ENCODE data around the gene AMPH. TPM values are rescaled to one million over a fixed set of nuclear protein-coding genes. Genes with fewer than 3 reads are reported as not detected.

AMPH gene
- total RNA-seq, 1 donor from 2014 or later, result not detected

DNA sequence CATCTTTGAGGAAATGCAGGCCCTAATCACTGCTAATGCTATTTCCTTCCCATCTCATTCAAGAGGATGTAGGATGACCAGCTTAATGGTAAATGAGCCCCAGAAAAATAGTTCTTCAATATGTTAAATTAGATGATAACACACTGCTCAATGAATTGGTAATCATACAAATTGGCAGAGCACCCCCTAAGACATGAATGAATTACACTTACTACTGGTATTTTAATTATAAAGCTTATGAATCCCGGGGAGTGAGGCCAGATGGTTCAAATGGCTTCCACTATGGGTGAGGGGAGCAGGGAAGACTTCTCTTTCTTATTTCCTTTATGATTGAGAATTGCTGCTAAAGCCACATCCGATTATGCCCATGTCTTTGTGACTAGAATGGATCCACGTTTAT, 198.5 kb downstream of the AMPH start:
- intact Hi-C loops (cut with micrococcal nuclease), result no loop called here
- ChIA-PET CTCF (interaction anchor here (0.7 kb wide), 1 partner anchor 62 kb away, joined by 3 read pairs; no protein-coding TSS in a partner anchor), POLR2A (no interaction called here)
- TF ChIP-seq, protein P1, sequence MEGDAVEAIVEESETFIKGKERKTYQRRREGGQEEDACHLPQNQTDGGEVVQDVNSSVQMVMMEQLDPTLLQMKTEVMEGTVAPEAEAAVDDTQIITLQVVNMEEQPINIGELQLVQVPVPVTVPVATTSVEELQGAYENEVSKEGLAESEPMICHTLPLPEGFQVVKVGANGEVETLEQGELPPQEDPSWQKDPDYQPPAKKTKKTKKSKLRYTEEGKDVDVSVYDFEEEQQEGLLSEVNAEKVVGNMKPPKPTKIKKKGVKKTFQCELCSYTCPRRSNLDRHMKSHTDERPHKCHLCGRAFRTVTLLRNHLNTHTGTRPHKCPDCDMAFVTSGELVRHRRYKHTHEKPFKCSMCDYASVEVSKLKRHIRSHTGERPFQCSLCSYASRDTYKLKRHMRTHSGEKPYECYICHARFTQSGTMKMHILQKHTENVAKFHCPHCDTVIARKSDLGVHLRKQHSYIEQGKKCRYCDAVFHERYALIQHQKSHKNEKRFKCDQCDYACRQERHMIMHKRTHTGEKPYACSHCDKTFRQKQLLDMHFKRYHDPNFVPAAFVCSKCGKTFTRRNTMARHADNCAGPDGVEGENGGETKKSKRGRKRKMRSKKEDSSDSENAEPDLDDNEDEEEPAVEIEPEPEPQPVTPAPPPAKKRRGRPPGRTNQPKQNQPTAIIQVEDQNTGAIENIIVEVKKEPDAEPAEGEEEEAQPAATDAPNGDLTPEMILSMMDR (IDR thresholded peaks at IDR 0.05), result no peak
- H3K4me1 Mint-ChIP-seq, result peaks cover 21% of the 10 kb centered on the region
- no peak overlapping the region for H3K4me3 Mint-ChIP-seq
- peaks cover 3% of the 10 kb centered on the region for H3K9me3 Mint-ChIP-seq
- H3K27ac Mint-ChIP-seq, result no peak overlapping the region
- no peaks in the 10 kb centered on the region for H3K36me3 Mint-ChIP-seq (ENCODE audit: low read depth)
- ATAC-seq (ENCODE audit: low read depth) (no peak), DNase-seq (no peak)
- H3K27me3 Mint-ChIP-seq, result peaks cover 6% of the 10 kb centered on the region

DNA sequence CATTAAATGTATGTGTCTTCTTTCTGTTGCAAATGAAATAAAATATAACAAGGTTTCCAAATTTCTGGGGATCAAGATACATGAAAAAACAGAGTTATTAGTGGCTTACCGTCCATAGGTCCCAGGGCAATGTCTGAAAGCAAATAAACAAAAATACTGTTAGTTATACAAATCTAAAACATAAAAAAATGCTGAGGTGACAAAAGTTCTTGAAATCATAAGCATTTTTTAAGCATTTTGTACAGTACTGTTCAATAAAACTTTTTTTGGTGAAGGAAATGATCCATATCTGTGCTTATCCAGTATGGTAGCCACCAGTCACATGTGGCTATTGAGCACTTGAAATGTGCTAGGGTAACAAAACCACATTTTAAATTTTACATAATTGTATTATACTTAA, 199.1 kb downstream of the AMPH start:
- Mint-ChIP-seq H3K4me3 (no peak overlapping the region), H3K27me3 (peaks cover 6% of the 10 kb centered on the region), H3K27ac (no peak overlapping the region), H3K4me1 (peaks cover 27% of the 10 kb centered on the region), H3K36me3 (ENCODE audit: low read depth) (no peaks in the 10 kb centered on the region), H3K9me3 (peaks cover 3% of the 10 kb centered on the region)
- TF ChIP-seq, protein P1 (IDR thresholded peaks at IDR 0.05), result no peak
- DNase-seq, result no peak
- intact Hi-C loops (cut with micrococcal nuclease), result no loop called here
- ChIA-PET POLR2A (no interaction called here), CTCF (interaction anchor here (0.7 kb wide), 1 partner anchor 61 kb away, joined by 3 read pairs; no protein-coding TSS in a partner anchor)
- no peak for ATAC-seq (ENCODE audit: low read depth)

DNA sequence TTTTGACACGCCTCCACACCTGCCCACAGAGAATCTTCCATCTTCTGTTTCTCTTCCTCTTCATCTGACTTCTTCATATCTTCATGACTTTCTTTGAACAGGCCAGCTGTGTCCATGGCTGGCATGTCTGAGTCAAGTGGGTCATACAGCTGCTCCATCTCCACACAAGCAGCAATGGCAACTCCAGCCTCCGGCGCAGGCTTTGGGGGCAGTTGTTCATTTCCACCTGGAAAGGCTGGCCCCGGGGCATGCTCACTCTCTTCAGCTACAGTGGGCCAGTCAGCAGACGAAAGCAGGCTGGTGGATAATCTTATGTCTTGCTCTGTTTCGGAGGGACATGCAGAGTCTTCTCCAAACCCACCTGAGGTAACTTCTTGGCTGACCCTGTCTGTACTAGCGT, 202.1 kb downstream of the AMPH start:
- peaks cover 6% of the 10 kb centered on the region for H3K36me3 Mint-ChIP-seq (ENCODE audit: low read depth)
- ChIA-PET CTCF (no interaction called here), POLR2A (no interaction called here)
- H3K9me3 Mint-ChIP-seq, result peaks cover 17% of the 10 kb centered on the region
- no peak overlapping the region for H3K4me3 Mint-ChIP-seq
- H3K27me3 Mint-ChIP-seq, result peaks cover 1% of the 10 kb centered on the region
- ATAC-seq (ENCODE audit: low read depth) (no peak), DNase-seq (no peak)
- H3K27ac Mint-ChIP-seq, result peak overlapping the region; percentile 2
- H3K4me1 Mint-ChIP-seq, result peaks cover 56% of the 10 kb centered on the region
- intact Hi-C loops (cut with micrococcal nuclease), result no loop called here
- TF ChIP-seq, protein P1 (IDR thresholded peaks at IDR 0.05), result no peak

DNA sequence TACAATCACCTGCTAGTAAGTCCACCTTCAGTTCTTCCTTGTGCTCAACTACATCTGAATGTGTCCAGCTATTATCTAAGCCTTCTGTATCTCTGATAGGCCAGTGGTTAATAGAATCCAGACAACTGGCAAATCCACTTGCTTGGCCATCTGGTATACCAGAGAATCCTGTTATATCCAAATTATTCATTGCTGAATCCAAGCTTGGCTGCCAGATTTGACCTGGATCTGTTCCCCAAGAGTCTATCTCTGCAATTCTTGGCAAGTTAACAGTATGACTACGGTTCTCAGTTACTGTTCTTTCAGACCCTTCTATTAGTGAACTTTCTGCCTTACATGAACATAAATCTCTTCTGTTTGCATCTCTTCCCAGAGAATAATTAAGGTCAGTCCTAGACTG, 203.1 kb downstream of the AMPH start:
- H3K9me3 Mint-ChIP-seq, result peaks cover 21% of the 10 kb centered on the region
- H3K27me3 Mint-ChIP-seq, result peaks cover 1% of the 10 kb centered on the region
- no peak for ATAC-seq (ENCODE audit: low read depth)
- ChIA-PET CTCF (no interaction called here), POLR2A (no interaction called here)
- intact Hi-C loops (cut with micrococcal nuclease), result no loop called here
- no peak for DNase-seq
- H3K4me1 Mint-ChIP-seq, result peaks cover 64% of the 10 kb centered on the region
- TF ChIP-seq, protein P1 (IDR thresholded peaks at IDR 0.05), result no peak
- peaks cover 10% of the 10 kb centered on the region for H3K36me3 Mint-ChIP-seq (ENCODE audit: low read depth)
- H3K27ac Mint-ChIP-seq, result no peak overlapping the region
- H3K4me3 Mint-ChIP-seq, result no peak overlapping the region

DNA sequence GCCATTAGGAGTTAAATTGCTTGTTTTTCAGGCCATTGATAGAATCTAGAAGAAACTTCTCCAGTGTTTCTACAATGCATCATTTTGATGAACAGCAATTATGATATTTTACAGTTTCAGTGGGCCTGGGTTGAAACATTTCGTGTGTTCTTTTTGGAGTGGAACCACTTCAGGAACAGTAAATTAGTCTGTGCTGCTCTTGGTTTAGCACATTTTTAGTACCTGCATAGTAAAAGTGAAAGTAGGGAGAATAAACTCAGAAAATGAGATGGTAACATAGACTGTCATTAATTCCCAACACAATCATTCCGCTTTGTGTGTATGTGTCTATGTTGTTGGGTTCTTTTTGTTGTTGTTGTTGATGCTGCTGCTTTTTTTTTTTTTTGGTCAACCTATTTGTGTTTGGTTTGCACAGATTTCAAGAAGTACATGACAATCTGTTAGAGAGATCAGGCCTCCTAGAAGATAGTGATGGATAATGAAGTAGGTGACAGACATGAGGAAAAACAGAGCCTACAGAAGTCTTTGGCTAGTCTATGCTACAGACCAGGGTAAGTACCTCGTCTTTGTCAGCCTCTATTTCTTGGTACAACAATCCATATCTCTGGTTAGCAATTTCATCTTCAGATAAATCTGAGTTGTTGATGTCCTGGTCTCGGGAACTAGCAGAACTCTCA, 203.8 kb downstream of the AMPH start:
- ATAC-seq (ENCODE audit: low read depth) (no peak), DNase-seq (no peak)
- peak overlapping the region; percentile 25 for H3K4me3 Mint-ChIP-seq
- H3K27me3 Mint-ChIP-seq, result peaks cover 1% of the 10 kb centered on the region
- peaks cover 10% of the 10 kb centered on the region for H3K36me3 Mint-ChIP-seq (ENCODE audit: low read depth)
- CTCF ChIA-PET, result no interaction called here
- no peak overlapping the region for H3K27ac Mint-ChIP-seq
- TF ChIP-seq, protein P1 (IDR thresholded peaks at IDR 0.05), result no peak
- intact Hi-C loops (cut with micrococcal nuclease), result loop anchor here (2.0 kb wide), 1 partner anchor 15 kb away; no protein-coding TSS in a partner anchor
- H3K4me1 Mint-ChIP-seq, result peaks cover 64% of the 10 kb centered on the region
- peaks cover 21% of the 10 kb centered on the region for H3K9me3 Mint-ChIP-seq
- POLR2A ChIA-PET, result no interaction called here
